ENCODE results near the gene CSDE1. TPM values are rescaled to one million over a fixed set of nuclear protein-coding genes. Genes with fewer than 3 reads are reported as not detected.

The CSDE1 gene
- polyA plus RNA-seq, 3 donors: 177 to 324 (median 251) TPM

DNA sequence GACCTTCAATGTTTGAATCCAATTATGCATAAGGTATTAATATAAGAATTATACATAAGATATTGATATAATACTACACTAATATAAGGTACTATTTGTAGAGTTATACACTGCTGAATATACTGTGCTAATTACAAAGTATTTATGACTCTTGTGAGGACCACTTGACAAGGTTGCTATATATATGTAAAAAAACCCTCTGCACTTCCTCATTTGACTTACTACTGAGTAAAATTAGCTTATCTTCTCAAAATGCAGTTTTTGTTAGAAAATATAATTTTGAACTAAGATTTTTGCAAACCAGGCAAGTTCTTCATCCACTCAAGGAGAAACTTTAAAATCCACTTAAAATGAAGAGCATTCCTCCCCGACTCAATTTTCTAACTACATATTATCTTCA is 14.2 kb upstream of the CSDE1 start:
- no peak overlapping the region for H3K4me3 ChIP-seq (replicated peaks in 1 of 3; ENCODE audit: low read depth in 2 of 3, low read length in 3 of 3)
- TF ChIP-seq, protein P1, sequence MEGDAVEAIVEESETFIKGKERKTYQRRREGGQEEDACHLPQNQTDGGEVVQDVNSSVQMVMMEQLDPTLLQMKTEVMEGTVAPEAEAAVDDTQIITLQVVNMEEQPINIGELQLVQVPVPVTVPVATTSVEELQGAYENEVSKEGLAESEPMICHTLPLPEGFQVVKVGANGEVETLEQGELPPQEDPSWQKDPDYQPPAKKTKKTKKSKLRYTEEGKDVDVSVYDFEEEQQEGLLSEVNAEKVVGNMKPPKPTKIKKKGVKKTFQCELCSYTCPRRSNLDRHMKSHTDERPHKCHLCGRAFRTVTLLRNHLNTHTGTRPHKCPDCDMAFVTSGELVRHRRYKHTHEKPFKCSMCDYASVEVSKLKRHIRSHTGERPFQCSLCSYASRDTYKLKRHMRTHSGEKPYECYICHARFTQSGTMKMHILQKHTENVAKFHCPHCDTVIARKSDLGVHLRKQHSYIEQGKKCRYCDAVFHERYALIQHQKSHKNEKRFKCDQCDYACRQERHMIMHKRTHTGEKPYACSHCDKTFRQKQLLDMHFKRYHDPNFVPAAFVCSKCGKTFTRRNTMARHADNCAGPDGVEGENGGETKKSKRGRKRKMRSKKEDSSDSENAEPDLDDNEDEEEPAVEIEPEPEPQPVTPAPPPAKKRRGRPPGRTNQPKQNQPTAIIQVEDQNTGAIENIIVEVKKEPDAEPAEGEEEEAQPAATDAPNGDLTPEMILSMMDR (IDR thresholded peaks at IDR 0.05): no peak
- intact Hi-C loops (cut with micrococcal nuclease): loop anchor here in 1 of 2 donors (5.0 kb wide), 1 partner anchor 185 kb away; no protein-coding TSS in a partner anchor
- H3K9ac ChIP-seq (ENCODE audit: insufficient read depth, low read length, poor library complexity, severe bottlenecking): no peak overlapping the region
- no peak overlapping the region for H3K27ac Mint-ChIP-seq
- peaks cover 0 to 1% (median 0%) of the 10 kb centered on the region in 3 donors for H3K27me3 Mint-ChIP-seq (ENCODE audit: low read depth in 3 of 3)
- peaks cover 36 to 76% of the 10 kb centered on the region in 2 donors for H3K36me3 ChIP-seq (replicated peaks in 1 of 2; ENCODE audit: control insufficient read depth in 1 of 2, insufficient read depth in 2 of 2, low read length in 2 of 2)
- peaks cover 42 to 50% of the 10 kb centered on the region in 2 donors for H3K36me3 Mint-ChIP-seq
- H3K9me3 Mint-ChIP-seq: peaks cover 0 to 2% (median 0%) of the 10 kb centered on the region in 7 donors
- no peak overlapping the region for H3K4me2 ChIP-seq (replicated peaks; ENCODE audit: extremely low read depth, low read length, poor library complexity, severe bottlenecking)
- no peak overlapping the region for H3K4me3 Mint-ChIP-seq
- H3K79me2 ChIP-seq (ENCODE audit: insufficient read depth, low read length): no peaks in the 10 kb centered on the region
- no peaks in the 10 kb centered on the region for H3K9me3 ChIP-seq (replicated peaks in 1 of 2; ENCODE audit: control insufficient read depth in 1 of 2, insufficient read depth in 1 of 2, low read length in 2 of 2)
- no peak overlapping the region for H3K27ac ChIP-seq (ENCODE audit: low read depth in 1 of 2, low read length in 2 of 2)
- H2AFZ ChIP-seq (ENCODE audit: insufficient read depth, low read depth, low read length, poor library complexity, severe bottlenecking): no peak overlapping the region
- no peaks in the 10 kb centered on the region for H3K4me1 Mint-ChIP-seq
- H3K27me3 ChIP-seq (ENCODE audit: control insufficient read depth in 2 of 2, insufficient read depth in 2 of 2, low read length in 2 of 2): no peaks in the 10 kb centered on the region
- WGBS (ENCODE audit: insufficient coverage): no CpG with 5 or more reads among the region's 1 CpG
- no peaks in the 10 kb centered on the region for H4K20me1 ChIP-seq (ENCODE audit: insufficient read depth, low read length)
- H3K4me1 ChIP-seq (ENCODE audit: control insufficient read depth in 1 of 2, insufficient read depth in 2 of 2, low read length in 2 of 2): no peaks in the 10 kb centered on the region
- no peak for DNase-seq

DNA sequence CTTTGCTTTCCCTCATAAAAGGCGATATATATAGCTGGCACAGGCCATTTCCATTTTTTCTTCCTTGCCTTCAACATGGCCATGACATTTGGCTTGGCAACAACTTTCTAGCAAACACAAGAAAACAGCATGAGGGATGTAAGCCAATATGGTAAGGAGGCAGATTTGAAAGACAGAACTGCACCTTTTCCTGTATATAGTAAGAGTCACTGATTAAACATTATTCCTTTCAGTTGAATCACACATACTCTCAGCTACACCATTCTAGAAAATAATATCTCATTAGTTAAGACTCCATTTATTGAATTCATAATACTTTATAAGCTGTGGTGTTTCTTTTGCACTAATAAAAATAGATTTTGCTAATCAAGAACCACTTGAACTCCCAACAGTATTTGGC is 13.2 kb upstream of the CSDE1 start:
- intact Hi-C loops (cut with micrococcal nuclease): loop anchor here in 1 of 2 donors (5.0 kb wide), 1 partner anchor 184 kb away; no protein-coding TSS in a partner anchor
- no peaks in the 10 kb centered on the region for H3K4me1 ChIP-seq (ENCODE audit: control insufficient read depth in 1 of 2, insufficient read depth in 2 of 2, low read length in 2 of 2)
- no peaks in the 10 kb centered on the region for H3K79me2 ChIP-seq (ENCODE audit: insufficient read depth, low read length)
- no peak overlapping the region for H3K4me3 ChIP-seq (replicated peaks in 1 of 3; ENCODE audit: low read depth in 2 of 3, low read length in 3 of 3)
- H3K9me3 Mint-ChIP-seq: no peaks in the 10 kb centered on the region
- H3K4me3 Mint-ChIP-seq: no peak overlapping the region
- H3K4me1 Mint-ChIP-seq: no peaks in the 10 kb centered on the region
- H4K20me1 ChIP-seq (ENCODE audit: insufficient read depth, low read length): no peaks in the 10 kb centered on the region
- TF ChIP-seq, protein P1 (IDR thresholded peaks at IDR 0.05): no peak
- DNase-seq: no peak
- H3K27me3 Mint-ChIP-seq (ENCODE audit: low read depth in 3 of 3): peaks cover 0 to 1% (median 0%) of the 10 kb centered on the region in 3 donors
- H3K36me3 ChIP-seq (replicated peaks in 1 of 2; ENCODE audit: control insufficient read depth in 1 of 2, insufficient read depth in 2 of 2, low read length in 2 of 2): peaks cover 36 to 68% of the 10 kb centered on the region in 2 donors
- WGBS (ENCODE audit: insufficient coverage): no CpG with 5 or more reads among the region's 1 CpG
- H3K4me2 ChIP-seq (replicated peaks; ENCODE audit: extremely low read depth, low read length, poor library complexity, severe bottlenecking): no peak overlapping the region
- H3K27ac ChIP-seq (ENCODE audit: low read depth in 1 of 2, low read length in 2 of 2): no peak overlapping the region
- H3K9ac ChIP-seq (ENCODE audit: insufficient read depth, low read length, poor library complexity, severe bottlenecking): no peak overlapping the region
- H3K27ac Mint-ChIP-seq: no peak overlapping the region
- peaks cover 38 to 43% of the 10 kb centered on the region in 2 donors for H3K36me3 Mint-ChIP-seq
- no peaks in the 10 kb centered on the region for H3K27me3 ChIP-seq (ENCODE audit: control insufficient read depth in 2 of 2, insufficient read depth in 2 of 2, low read length in 2 of 2)
- no peak overlapping the region for H2AFZ ChIP-seq (ENCODE audit: insufficient read depth, low read depth, low read length, poor library complexity, severe bottlenecking)
- no peaks in the 10 kb centered on the region for H3K9me3 ChIP-seq (replicated peaks in 1 of 2; ENCODE audit: control insufficient read depth in 1 of 2, insufficient read depth in 1 of 2, low read length in 2 of 2)

Measured in CD14-positive monocyte (primary cell).